Thyroid gland (tissue), 4 donors: ENCODE measurements around the gene SLC2A13.

ENCODE experiments used
- POLR2A ChIP-seq, 2 donors: fragments of 450-650 bp; IDR thresholded peaks; one replicate each; pipeline ENCODE4 v1.6.1; 2017; ENCODE audit warnings: antibody characterized with exemption in 2 of 2, mild to moderate bottlenecking in 2 of 2, moderate library complexity in 1 of 2
- TF ChIP-seq, protein P1 (sequence below), 6 experiments: fragments of 200-600 bp in 3 of 6; fragments of 450-650 bp in 3 of 6; sonication (generic) in 3 of 6; IDR thresholded peaks; one replicate each; pipeline ENCODE4 v1.5.1; 2016 to 2019; ENCODE audit warnings: antibody characterized with exemption in 6 of 6, mild to moderate bottlenecking in 2 of 6, inconsistent platforms in 1 of 6, moderate library complexity in 1 of 6

DNA sequence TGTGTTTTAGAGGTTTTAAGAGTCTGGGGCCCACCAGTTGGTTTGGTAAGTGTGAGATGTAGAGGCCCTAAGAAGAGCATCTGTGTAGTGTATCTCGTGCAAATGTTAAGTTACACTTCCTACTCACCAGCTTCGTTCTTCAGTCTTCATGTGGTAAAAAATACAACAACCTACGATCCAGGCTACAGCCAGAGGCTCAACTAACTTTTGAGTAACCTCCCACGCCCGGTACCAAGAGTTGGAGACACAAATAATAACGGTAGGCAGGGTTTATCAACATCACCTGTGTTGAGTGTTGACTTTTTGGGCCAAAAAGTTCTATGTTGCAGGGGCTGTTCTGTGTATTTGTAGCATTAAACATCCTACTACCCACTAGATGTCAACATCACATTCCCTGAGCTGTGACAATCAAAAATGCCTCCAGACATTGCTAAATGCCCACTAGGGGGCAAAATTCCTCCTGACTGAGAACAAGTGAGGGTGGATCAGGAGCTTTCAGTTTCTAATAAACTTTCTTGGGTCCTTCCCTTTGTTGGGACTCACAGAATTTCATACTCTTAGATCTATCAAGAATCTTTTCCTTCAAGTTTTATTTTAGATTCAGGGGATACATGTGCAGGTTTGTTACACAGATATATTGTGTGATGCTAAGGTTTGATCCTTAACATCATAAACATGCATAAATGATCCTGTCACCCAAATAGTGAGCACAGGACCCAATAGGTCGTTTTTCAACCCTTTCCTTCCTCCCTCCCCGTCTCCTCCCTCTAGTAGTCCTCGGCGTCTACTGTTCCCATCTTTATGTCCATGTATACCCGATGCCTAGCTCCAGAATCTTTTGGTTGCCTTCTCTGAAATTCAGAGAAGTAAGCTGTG lies 94.7 kb downstream of the SLC2A13 start:
- TF ChIP-seq, protein P1, sequence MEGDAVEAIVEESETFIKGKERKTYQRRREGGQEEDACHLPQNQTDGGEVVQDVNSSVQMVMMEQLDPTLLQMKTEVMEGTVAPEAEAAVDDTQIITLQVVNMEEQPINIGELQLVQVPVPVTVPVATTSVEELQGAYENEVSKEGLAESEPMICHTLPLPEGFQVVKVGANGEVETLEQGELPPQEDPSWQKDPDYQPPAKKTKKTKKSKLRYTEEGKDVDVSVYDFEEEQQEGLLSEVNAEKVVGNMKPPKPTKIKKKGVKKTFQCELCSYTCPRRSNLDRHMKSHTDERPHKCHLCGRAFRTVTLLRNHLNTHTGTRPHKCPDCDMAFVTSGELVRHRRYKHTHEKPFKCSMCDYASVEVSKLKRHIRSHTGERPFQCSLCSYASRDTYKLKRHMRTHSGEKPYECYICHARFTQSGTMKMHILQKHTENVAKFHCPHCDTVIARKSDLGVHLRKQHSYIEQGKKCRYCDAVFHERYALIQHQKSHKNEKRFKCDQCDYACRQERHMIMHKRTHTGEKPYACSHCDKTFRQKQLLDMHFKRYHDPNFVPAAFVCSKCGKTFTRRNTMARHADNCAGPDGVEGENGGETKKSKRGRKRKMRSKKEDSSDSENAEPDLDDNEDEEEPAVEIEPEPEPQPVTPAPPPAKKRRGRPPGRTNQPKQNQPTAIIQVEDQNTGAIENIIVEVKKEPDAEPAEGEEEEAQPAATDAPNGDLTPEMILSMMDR (IDR thresholded peaks at IDR 0.05), result peak; percentile 35 to 75 (median 56)
- TF ChIP-seq POLR2A (IDR thresholded peaks at IDR 0.05), result no peak
